Measurements from ENCODE around the gene SMCO1.

GRCh38 chr3:196558476-196558875, 43.3 kb upstream of the SMCO1 start:
- TF ChIP-seq PBX3 (CRISPR knock-in tag; IDR thresholded peaks at IDR 0.05), result no peak
- TF ChIP-seq ZNF2 (tag by site-specific recombination; IDR thresholded peaks at IDR 0.05), result no peak
- TF ChIP-seq, protein P1, sequence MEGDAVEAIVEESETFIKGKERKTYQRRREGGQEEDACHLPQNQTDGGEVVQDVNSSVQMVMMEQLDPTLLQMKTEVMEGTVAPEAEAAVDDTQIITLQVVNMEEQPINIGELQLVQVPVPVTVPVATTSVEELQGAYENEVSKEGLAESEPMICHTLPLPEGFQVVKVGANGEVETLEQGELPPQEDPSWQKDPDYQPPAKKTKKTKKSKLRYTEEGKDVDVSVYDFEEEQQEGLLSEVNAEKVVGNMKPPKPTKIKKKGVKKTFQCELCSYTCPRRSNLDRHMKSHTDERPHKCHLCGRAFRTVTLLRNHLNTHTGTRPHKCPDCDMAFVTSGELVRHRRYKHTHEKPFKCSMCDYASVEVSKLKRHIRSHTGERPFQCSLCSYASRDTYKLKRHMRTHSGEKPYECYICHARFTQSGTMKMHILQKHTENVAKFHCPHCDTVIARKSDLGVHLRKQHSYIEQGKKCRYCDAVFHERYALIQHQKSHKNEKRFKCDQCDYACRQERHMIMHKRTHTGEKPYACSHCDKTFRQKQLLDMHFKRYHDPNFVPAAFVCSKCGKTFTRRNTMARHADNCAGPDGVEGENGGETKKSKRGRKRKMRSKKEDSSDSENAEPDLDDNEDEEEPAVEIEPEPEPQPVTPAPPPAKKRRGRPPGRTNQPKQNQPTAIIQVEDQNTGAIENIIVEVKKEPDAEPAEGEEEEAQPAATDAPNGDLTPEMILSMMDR (tag by site-specific recombination; IDR thresholded peaks at IDR 0.05), result no peak
- no peak for TF ChIP-seq ZNF785 (tag by site-specific recombination; IDR thresholded peaks at IDR 0.05)
- TF ChIP-seq TRIM28 (IDR thresholded peaks at IDR 0.05; ENCODE audit: borderline replicate concordance, low read length), result no peak
- no peak for TF ChIP-seq ZBTB17 (tag by site-specific recombination; IDR thresholded peaks at IDR 0.05)
- TF ChIP-seq, protein P2, sequence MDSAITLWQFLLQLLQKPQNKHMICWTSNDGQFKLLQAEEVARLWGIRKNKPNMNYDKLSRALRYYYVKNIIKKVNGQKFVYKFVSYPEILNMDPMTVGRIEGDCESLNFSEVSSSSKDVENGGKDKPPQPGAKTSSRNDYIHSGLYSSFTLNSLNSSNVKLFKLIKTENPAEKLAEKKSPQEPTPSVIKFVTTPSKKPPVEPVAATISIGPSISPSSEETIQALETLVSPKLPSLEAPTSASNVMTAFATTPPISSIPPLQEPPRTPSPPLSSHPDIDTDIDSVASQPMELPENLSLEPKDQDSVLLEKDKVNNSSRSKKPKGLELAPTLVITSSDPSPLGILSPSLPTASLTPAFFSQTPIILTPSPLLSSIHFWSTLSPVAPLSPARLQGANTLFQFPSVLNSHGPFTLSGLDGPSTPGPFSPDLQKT (IDR thresholded peaks at IDR 0.05; ENCODE audit: borderline replicate concordance, low read depth, low read length), result no peak
- TF ChIP-seq KLF9 (tag by site-specific recombination; IDR thresholded peaks at IDR 0.05; ENCODE audit: low read depth), result no peak
- TF ChIP-seq ZNF175 (tag by site-specific recombination; IDR thresholded peaks at IDR 0.05), result no peak
- no peak for TF ChIP-seq ZSCAN18 (tag by site-specific recombination; IDR thresholded peaks at IDR 0.05)
- no peak for TF ChIP-seq ZNF324 (tag by site-specific recombination; IDR thresholded peaks at IDR 0.05)
- no peak for TF ChIP-seq ZNF362 (tag by site-specific recombination; IDR thresholded peaks at IDR 0.05)
- TF ChIP-seq, protein P3, sequence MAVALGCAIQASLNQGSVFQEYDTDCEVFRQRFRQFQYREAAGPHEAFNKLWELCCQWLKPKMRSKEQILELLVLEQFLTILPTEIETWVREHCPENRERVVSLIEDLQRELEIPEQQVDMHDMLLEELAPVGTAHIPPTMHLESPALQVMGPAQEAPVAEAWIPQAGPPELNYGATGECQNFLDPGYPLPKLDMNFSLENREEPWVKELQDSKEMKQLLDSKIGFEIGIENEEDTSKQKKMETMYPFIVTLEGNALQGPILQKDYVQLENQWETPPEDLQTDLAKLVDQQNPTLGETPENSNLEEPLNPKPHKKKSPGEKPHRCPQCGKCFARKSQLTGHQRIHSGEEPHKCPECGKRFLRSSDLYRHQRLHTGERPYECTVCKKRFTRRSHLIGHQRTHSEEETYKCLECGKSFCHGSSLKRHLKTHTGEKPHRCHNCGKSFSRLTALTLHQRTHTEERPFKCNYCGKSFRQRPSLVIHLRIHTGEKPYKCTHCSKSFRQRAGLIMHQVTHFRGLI (tag by site-specific recombination; IDR thresholded peaks at IDR 0.05), result no peak
- TF ChIP-seq ZBTB7A (tag by site-specific recombination; IDR thresholded peaks at IDR 0.05; ENCODE audit: low read depth), result no peak
